ENCODE measurements around the gene SH3BP4.

Gene SH3BP4

DNA sequence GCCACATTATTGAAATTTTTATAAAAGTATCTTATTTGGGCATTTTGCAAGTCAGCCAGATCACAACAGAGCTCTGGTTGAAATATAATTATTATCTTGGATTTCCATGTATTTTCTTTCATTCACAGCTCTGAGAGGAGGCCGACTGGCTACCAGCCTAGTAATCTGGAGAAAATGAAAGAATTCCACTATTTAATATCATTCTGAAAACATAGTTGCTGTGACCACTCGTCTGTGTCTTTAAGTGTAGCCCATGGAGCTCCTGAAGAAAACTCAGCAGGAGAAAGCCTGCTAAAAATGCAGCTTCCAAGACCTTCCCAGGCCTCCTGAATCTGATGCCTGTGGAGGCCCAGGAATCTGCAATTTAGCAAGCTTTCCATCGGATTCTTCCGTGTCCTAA, 114.7 kb downstream of the SH3BP4 start:
- no peak for DNase-seq

GRCh38 chr2:235066895-235067294, 115.1 kb downstream of the SH3BP4 start:
- no peak for DNase-seq

DNA sequence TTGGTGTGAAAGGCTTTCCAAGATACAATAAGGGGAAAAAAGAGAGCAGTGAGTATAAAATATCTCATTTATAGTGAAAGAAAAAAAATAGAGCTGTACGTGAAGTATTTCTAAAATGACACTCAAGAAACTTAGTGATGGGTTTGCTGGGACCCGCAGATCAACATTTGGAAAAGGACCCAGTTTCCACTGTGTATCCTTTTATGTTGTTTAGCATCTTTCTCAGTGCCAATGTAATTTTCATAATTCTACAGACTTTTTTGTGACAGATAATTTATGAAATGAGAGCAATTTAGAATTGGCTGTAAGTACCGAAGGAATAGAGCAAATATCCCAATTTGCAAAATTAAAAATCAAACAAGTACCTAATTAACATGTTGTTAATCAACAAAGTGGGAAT, 116.9 kb downstream of the SH3BP4 start:
- no peak for DNase-seq

DNA sequence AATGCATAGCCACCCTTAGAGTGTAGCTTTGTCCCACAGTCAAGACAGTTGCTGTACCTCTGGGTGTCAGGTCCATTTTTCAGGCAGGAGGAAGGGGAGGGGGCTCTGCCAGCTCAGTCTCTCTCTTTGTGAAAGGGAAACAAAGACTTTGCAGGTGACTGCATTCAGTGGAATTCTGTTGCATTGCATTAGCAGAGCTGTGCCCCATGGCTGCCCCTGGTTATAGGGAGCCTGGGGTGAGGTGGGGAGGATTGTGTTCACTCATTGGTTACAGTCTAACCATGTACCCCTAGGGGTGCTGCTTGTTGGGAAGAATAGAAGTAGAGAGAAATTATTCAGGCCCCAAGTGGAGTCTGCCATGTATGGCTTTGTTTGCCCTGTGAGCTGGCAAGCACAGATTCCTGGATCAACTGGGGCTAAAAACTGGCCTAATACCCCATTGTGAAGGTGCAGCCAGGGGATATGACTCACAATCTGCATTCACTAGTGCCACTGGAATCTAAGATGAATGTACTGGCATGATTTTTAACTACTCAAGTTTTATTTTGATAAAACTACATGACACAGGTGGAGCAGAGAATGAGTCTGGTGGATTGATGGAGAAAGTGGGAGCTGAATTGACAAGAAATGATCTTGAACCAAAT, 118.4 kb downstream of the SH3BP4 start:
- DNase-seq: no peak

DNA sequence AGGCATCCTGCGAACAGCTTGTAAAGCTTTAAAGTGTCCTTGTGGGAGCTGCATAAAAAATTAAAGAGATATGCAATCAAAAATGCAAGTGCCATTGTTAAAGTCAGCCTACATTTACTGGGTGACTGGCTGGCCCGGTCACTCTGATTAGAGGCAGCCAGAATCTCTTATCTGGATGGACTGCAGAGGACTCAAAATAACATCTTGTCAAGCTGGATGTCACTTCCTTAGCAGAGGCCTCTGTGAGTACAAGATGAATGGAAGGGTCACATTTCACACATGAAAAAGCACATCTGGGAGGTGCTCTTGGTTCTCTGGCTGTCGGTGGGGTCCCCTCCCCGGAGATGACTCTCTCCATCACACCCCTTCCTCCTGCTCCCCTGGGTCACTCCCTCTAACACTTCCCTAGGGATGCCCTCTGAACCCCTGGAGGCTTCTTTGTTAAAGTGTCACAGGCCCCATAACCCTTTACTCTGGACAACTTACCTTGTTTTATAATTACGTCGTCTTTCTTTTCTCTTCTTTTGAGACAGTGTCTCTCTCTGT, 122.1 kb downstream of the SH3BP4 start:
- no peak for DNase-seq

DNA sequence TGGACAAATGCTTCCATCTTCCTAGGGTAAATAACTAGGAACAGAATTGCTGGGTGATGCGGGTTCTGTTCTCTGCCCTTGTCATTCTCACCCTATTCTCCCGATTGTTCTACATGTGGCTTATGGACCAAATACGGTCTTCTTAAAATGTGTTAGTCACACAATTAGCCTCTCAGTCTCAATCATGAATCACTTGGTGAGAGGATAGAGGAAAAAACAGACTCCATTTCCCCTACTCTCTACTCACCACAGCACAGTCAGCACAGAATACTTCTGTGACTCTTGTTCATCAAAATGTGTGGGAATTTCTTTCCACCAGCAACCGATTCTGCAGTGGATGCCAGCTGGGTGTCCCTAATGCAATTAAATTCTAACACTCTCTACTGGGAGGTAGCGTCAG, 125.2 kb downstream of the SH3BP4 start:
- no peak for DNase-seq

- no peak for DNase-seq
Observed at GRCh38 chr2:235078182-235078581, 126.4 kb downstream of the SH3BP4 start.

- no peak for DNase-seq
Observed at GRCh38 chr2:235078914-235079472, 127.2 kb downstream of the SH3BP4 start.

DNA sequence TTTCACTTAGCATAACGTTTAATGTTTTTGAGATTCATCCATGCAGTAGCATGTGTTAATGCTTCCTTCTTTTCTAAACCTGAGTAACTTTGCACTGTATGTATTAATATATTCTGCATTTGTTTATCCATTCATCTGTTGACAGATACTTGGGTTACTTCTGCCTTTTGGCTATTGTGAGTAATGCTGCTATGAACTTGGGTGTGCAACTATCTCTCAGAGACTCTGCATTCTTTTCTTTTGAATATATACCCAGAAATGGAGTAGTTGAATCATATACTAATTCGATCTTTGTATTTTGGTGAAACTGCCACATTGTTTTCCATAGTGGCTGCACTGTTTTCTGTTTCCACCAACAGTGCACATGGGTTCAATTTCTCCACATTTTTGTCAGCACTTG, 128.3 kb downstream of the SH3BP4 start:
- DNase-seq: no peak

DNA sequence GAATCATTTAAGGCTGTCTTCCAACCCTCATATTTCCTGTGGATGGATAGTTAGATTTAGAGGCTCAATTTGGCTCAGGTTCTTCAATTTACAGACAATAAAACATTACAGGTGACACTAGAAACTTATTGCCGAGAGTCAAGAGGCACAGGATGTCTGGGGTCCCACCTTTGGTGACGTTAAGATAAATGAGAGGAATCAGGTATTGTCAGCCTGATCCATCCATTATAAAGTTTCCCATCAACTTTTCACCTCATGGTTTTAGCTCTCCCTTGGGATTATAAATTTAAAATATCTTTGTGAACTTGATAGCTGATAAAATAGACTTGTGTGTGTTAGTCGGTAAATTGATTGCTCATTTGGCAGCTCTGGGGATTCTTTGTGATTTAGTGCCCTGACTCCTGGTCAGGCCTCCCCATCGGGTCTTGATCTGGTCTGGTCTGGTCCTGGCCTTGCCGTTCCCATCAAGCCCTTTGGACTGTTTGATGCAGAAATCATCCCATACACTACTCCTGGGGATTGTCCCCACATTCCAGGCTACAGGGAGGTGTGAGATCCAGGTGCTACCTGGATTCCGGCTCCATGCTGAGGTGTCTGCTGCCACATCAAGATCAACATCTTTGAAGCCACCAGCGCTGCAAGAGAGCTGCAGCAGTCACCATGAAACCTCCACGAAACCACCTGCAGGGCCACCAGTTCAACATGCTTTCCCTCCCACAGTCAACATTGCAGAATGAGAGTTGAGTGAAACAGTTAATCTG, 130.9 kb downstream of the SH3BP4 start:
- no peak for DNase-seq

DNA sequence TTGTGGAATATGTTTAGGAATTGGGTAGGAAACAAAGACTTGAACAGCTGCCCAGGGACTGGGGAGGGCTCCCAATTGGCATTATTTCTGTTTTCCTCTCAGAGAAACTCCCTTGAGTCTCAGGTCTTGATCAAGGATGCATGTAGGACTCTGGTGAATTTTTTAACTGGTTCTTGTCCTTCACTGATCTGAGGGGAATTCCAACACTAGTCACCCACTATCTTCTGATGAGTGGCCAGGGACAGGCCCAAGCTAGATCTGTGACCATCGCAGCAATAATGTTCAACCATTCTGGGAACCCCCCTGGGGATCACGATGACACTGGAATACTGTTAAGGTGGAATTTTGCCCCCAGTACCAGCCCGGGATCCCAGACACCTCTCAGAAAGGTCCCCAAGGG, 132.0 kb downstream of the SH3BP4 start:
- no peak for DNase-seq

DNA sequence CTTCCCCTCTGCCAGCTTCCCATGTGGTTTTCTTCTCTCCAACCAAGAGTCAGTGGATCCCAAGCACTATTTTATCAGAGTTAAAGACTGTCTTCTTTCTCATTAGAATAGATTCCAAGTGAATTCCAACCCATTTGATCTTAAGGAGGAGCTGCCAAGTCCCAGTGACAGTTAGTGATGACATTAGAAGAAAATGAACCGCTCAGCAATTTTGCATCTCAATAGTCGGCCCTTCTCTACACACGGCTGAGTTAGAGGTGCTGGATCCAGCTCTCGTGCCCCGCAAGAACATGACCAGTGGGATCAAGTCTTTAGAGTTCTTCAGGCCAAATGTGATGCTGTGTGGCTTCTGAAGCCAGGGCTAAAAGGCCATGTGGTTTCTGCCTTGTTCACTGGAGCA, 132.6 kb downstream of the SH3BP4 start:
- no peak for DNase-seq

DNA sequence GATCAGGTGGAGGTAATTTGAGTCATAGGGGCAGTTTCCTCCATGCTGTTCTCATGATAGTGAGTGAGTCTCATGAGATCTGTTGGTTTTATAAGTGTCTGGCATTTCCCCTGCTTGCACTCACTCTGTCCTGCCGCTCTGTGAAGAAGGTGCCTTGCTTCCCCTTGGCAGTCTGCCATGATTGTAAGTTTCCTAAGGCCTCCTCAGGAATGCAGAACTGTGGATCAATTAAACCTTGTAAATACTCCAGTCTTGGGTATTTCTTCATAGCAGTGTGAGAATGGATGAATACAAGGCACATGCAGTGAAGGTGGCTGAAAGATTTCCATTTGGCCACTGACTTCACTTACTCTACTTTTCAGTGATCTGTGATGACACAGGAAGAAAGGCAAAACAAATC, 133.7 kb downstream of the SH3BP4 start:
- no peak for DNase-seq

DNA sequence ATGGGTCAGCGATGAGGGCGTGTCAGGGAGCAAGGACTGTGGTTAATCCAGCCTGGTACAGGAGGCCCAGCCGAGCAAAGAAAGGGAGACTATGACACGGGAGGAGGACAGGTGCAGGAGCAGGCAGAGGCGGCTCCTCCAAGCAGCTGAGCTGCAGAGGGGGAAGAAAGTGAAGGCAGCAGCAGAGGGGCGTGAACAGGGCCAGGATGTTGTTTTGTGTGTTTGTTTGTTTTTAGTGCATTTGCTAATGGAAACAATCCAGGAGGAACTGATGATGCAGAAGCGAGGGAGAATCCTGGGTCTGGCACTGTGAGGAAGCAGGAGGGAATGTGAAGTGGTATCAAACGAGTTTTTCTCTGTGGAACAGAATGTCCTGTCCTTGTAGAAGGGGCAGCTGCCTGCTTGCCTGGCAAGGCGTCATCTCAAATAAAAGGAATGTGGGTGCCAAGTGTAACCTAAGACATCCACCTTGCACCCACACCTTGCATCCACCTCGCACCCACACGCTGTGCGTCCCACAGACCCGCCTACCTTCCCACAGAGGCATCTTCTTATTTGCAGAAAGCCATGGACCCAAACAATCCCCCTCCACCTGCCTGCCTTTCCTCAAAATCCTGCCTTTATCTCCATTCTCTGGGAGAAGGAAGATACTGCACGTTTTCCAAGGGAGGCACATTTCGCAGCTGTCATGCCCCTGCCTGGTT, 134.8 kb downstream of the SH3BP4 start:
- DNase-seq: no peak

DNA sequence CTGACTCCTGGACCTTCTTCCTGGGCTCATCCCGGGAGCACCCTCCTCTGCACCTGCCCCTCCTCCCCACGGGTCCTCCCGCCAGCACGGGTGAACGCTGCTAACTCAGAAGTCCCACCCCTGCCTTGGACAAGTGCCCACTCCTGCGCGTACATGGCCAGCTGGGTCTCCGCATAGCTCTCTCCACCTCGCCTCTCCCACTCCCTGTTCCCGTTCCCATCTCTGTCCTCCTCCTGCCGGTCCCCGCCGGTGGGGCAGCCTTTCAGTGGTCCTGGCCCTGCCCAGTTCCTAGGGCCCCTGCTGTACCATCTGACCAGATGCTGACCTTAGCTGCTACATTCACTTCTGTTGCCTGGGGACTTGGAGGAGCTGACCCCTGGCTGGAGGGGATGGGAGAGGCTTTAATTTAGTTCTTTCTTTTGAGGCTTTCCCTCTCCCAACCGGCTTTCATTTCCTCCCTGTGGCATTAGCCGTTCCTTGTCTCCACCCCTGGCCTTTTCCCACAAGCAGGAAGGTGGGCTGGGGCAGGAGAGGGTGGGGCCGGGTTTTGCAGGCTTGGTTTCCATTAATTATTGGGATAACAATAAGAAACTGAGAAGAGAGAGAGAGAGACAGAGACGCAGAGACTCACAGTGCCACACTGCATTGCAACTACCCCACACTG, 136.1 kb downstream of the SH3BP4 start:
- no peak for DNase-seq

- DNase-seq: no peak
Observed at GRCh38 chr2:235088496-235088921, 136.7 kb downstream of the SH3BP4 start.

GRCh38 chr2:235091421-235091820, 139.6 kb downstream of the SH3BP4 start:
- DNase-seq: no peak

DNA sequence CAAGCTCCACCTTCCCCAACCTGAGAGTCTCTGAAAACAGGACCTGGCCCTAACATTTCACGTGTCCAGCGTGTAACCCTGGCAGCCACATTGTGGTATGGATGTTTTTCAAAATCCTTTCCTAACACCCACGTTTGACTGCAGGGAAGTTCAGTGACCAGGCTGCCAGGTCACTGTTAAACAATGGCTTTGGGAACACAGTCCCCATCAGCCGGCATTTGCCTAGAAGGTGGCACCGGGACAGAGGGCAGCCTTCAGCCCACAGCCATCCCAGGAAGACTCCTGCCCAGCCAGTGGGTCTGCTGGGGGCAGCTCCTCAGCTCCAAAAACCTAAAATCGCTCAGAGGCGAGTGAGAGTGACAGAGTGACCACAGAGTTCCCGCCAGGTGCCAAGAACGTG, 140.2 kb downstream of the SH3BP4 start:
- no peak for DNase-seq

- no peak for DNase-seq
Observed at GRCh38 chr2:235092433-235093223, 140.8 kb downstream of the SH3BP4 start.

DNA sequence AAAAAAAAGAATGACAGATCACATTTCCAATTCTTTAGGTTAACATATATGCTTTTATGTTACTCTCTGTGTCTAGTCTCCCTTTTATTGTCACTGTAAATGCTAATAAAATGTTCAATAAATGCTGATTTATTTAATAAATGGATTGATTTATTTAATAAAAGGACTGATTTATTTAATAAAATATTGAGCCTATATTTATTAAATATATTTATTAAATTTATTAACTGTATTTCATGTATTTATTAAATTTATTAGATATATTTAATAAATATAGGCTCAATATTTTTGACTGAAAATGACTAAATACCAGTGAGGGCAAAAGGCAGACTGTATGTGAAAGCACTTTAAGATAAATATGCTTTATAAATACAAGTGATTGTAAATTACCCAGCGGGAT, 142.6 kb downstream of the SH3BP4 start:
- no peak for DNase-seq

DNA sequence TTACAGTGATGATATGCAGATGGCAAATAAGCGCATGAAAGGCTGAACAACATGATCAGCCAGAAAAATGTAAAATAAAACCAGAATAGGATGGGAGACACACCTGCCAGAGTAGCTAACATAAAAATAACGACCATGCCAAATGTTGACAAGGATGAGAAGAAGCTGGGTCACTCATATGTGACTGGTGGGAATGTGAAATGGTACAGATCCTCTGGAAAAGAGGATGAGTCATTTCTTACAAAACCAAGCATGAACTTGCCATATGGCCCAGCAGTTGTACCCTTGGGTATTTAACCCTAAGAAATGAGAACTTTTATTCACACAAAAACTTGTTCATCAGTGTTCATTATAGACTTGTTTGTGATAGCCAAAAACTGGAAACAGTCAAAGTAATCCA, 143.8 kb downstream of the SH3BP4 start:
- DNase-seq: no peak

DNA sequence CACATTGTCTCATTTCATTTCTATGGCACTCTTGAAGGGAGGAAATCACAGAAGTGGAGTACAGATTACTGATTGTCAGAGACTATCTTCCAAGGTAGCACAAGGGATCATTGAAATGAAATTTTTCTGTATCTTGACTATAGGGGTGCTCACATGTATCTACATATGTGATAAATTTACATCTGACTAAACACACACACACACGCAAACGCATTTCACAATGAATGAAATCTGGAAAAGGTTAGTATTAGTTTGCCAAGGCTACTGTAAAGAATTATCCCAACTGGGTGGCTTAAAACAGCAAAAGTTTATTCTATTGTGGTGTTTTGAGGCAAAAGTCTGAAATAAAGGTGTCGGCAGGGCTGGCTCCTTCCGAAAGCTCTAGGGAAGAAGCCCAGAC, 144.6 kb downstream of the SH3BP4 start:
- no peak for DNase-seq
